Transverse colon (tissue), 4 donors: ENCODE measurements around the gene CACNG6.

Experiments
- CTCF ChIP-seq, 5 experiments: fragments of 200-600 bp in 3 of 5; fragments of 450-650 bp in 2 of 5; sonication (generic) in 3 of 5; IDR thresholded peaks; 1 replicate in 2 of 5; 2 replicates in 3 of 5; pipeline ENCODE4 v1.5.1; 2016 to 2017; ENCODE audit warnings: antibody characterized with exemption in 5 of 5, inconsistent platforms in 3 of 5, mild to moderate bottlenecking in 2 of 5, moderate library complexity in 1 of 5
- EP300 ChIP-seq: sonication (generic); formaldehyde crosslinking; IDR thresholded peaks from one replicate; pipeline ENCODE4 v1.6.1; 2017; ENCODE audit warnings: antibody characterized with exemption, low read depth
- POLR2AphosphoS5 ChIP-seq, 3 donors: sonication (generic); formaldehyde crosslinking; IDR thresholded peaks; one replicate each; pipeline ENCODE4 v1.6.1; 2016; ENCODE audit warnings: antibody characterized with exemption in 3 of 3

- TF ChIP-seq EP300 (no peak), POLR2AphosphoS5 (IDR thresholded peaks at IDR 0.05) (no peak), CTCF (IDR thresholded peaks at IDR 0.05) (no peak)
Observed at GRCh38 chr19:53991224-53992113, at the start of gene CACNG6.
